Measurements from ENCODE around the gene SND1.

The SND1 gene

DNA sequence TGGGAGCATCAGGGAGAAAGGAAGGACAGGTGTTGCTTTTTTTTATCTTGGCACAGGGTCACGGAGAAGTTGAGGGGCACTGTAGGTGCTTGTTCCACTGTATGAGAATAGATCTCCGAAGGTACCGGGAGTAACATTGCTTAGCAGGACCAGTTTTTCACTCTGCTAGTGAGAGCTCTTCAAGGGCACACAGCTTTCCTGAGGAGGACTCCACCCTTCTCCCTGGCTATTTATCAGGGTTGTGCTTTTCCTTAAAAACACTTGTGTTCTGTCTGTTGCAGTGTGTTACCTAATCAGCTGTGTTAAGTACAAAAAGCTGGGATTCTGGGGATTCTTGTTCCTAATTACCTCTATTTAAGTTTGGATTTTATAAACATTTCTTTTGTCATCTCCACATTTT lies 160.5 kb downstream of the SND1 start:
- POLR2A ChIA-PET, result no interaction called here
- no peak for DNase-seq (ENCODE audit: extremely low spot score)
- CTCF ChIA-PET, result no interaction called here
- TF ChIP-seq HDGF (IDR thresholded peaks at IDR 0.05; ENCODE audit: borderline replicate concordance) (no peak), SUZ12 (IDR thresholded peaks at IDR 0.05) (no peak), ELF4 (IDR thresholded peaks at IDR 0.05) (no peak), TARDBP (IDR thresholded peaks at IDR 0.05) (no peak), FOXM1 (IDR thresholded peaks at IDR 0.05; ENCODE audit: borderline replicate concordance) (no peak), ARNT (IDR thresholded peaks at IDR 0.05) (no peak), NFRKB (IDR thresholded peaks at IDR 0.05) (no peak)

DNA sequence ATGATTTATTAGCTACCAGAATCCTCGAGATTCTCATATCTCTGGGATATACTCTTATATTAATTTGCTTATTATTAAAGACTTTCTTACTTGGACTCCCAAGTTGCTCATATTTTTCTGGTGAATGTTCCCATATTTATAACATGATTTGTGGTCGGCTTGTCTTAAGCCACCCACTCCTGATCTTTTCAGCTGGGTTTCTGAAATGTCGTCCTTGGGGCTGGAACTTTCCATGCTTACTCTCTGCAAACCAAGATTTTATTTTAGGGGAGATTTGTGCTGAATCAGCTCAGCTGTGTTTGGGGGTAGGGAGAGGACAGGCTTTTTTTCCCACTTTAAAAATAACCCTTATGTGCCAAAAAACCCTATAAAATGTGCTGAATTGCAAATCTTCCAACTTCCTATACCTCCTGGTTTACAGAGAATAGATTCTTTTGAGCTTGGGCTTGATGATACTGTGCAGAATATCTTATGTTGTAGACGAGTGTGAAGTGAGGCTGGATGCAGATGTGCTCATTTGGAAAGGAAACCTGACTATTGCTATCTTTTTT lies 162.1 kb downstream of the SND1 start:
- ChIA-PET CTCF (interaction anchor here (0.8 kb wide), 1 partner anchor 22 kb away, joined by 3 read pairs; no protein-coding TSS in a partner anchor), POLR2A (no interaction called here)
- TF ChIP-seq TARDBP (IDR thresholded peaks at IDR 0.05) (no peak), FOXM1 (IDR thresholded peaks at IDR 0.05; ENCODE audit: borderline replicate concordance) (no peak), ARNT (IDR thresholded peaks at IDR 0.05) (no peak), SUZ12 (IDR thresholded peaks at IDR 0.05) (no peak), NFRKB (IDR thresholded peaks at IDR 0.05) (no peak)
- TF ChIP-seq, protein P1, sequence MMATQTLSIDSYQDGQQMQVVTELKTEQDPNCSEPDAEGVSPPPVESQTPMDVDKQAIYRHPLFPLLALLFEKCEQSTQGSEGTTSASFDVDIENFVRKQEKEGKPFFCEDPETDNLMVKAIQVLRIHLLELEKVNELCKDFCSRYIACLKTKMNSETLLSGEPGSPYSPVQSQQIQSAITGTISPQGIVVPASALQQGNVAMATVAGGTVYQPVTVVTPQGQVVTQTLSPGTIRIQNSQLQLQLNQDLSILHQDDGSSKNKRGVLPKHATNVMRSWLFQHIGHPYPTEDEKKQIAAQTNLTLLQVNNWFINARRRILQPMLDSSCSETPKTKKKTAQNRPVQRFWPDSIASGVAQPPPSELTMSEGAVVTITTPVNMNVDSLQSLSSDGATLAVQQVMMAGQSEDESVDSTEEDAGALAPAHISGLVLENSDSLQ (IDR thresholded peaks at IDR 0.05), result no peak
- DNase-seq (ENCODE audit: extremely low spot score), result no peak

DNA sequence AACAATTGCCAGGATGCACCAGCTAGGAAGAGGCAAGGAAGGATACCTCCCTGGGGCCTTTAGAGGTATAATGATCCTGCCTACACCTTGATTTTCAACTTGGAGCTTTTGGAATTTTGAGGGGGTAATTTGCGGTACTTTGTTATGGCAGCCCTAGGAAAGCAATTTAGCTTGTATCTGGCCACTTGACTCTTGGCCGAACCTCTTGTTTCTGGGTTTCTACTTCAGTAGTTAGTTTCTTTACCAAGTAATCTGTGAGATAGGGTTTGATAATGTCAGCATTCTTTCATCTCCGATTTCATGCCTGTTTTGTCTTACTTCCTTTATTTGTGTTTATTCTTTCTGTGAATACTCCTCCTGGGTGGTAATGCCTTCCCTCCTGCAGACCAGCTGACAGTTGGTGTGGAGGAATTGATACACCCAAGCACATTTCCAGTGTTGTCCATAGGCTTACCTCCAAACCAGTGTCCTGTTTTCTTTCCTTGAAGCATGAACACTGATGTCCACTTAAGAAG lies 163.7 kb downstream of the SND1 start:
- ChIA-PET CTCF (interaction anchor here (1.0 kb wide), 1 partner anchor 23 kb away, joined by 3 read pairs; no protein-coding TSS in a partner anchor), POLR2A (no interaction called here)
- TF ChIP-seq FOXA1 (IDR thresholded peaks at IDR 0.05), result no peak
- TF ChIP-seq BHLHE40 (IDR thresholded peaks at IDR 0.05; ENCODE audit: borderline replicate concordance), result no peak
- no peak for TF ChIP-seq CTBP1 (IDR thresholded peaks at IDR 0.05; ENCODE audit: borderline replicate concordance)
- TF ChIP-seq SP1 (IDR thresholded peaks at IDR 0.05), result no peak
- no peak for TF ChIP-seq L3MBTL2 (conservative IDR thresholded peaks at IDR 0.05)
- no peak for TF ChIP-seq HDGF (IDR thresholded peaks at IDR 0.05; ENCODE audit: borderline replicate concordance)
- no peak for TF ChIP-seq ELF4 (IDR thresholded peaks at IDR 0.05)
- TF ChIP-seq NFRKB (IDR thresholded peaks at IDR 0.05), result no peak
- TF ChIP-seq LEF1 (IDR thresholded peaks at IDR 0.05; ENCODE audit: borderline replicate concordance), result no peak
- no peak for TF ChIP-seq ARNT (IDR thresholded peaks at IDR 0.05)
- TF ChIP-seq ZNF384 (IDR thresholded peaks at IDR 0.05), result no peak
- no peak for TF ChIP-seq TARDBP (IDR thresholded peaks at IDR 0.05)
- no peak for TF ChIP-seq FOXM1 (IDR thresholded peaks at IDR 0.05; ENCODE audit: borderline replicate concordance)
- TF ChIP-seq SUZ12 (IDR thresholded peaks at IDR 0.05), result no peak
- TF ChIP-seq FOXK2 (IDR thresholded peaks at IDR 0.05), result no peak
- TF ChIP-seq, protein P1 (IDR thresholded peaks at IDR 0.05), result no peak
- no peak for DNase-seq (ENCODE audit: extremely low spot score)

DNA sequence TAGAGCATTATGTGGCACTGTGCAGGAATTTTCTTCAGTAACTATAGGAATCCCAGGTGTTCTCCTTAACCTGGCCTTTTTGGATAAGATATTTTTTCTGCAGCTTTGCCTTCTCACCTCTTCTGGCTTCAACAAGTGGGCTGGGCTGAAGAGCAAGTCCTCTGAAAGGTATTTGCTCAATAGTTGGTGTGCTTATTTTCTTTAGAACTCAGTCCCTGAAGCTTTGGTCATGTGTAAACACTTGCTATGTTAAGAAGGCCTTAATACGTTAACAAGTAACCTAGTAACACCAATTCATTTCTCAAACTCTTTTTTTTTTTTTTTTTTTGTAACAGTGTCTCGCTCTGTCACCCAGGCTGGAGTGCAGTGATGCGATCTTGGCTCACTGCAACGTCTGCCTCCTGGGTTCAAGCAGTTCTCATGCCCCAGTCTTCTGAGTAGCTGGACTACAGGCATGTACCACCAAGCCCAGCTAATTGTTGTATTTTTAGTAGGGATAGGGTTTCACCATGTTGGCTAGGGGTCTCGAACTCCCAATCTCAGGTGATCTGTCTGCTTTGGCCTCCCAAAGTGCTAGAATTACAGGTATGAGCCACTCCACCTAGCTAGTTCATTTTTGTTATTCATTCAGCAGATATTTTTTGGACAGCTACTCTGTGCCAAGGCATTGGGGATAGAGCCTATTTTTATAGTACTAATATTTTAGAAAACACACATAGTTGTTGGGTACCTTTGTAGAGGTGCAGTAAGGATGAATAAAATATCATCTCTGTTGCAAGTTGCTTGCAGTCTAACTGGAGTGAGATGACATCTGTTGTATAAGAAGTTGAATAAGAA lies 164.6 kb downstream of the SND1 start:
- TF ChIP-seq SUZ12 (IDR thresholded peaks at IDR 0.05), result no peak
- no peak for TF ChIP-seq ZNF384 (IDR thresholded peaks at IDR 0.05)
- no peak for TF ChIP-seq TARDBP (IDR thresholded peaks at IDR 0.05)
- TF ChIP-seq FOXK2 (IDR thresholded peaks at IDR 0.05), result no peak
- TF ChIP-seq FOXA1 (IDR thresholded peaks at IDR 0.05), result no peak
- no peak for TF ChIP-seq ARNT (IDR thresholded peaks at IDR 0.05)
- ChIA-PET CTCF (no interaction called here), POLR2A (no interaction called here)
- DNase-seq (ENCODE audit: extremely low spot score), result no peak

DNA sequence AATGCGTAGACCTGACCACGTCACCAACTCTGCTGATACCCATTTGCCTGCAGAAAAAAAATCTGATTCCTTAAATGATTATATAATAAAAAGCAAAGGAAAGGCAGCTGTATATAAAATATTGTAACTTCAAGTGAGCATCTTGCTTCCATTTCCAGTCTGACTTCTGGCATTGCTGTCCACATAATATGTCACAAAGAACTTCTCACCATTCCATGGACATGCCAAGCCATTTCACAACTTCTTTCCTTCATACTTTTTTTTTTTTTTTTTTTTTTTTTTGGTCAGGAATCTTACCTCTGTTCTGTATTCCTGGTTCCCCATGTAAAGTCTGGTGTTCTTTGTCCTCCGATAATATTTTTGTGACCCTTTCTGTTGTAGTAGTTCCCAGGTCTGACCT lies 165.5 kb downstream of the SND1 start:
- ChIA-PET CTCF (no interaction called here), POLR2A (no interaction called here)
- DNase-seq (ENCODE audit: extremely low spot score), result no peak
- no peak for TF ChIP-seq ARNT (IDR thresholded peaks at IDR 0.05)
- no peak for TF ChIP-seq L3MBTL2 (conservative IDR thresholded peaks at IDR 0.05)
- no peak for TF ChIP-seq NFRKB (IDR thresholded peaks at IDR 0.05)
- TF ChIP-seq CTBP1 (IDR thresholded peaks at IDR 0.05; ENCODE audit: borderline replicate concordance), result no peak
- no peak for TF ChIP-seq LEF1 (IDR thresholded peaks at IDR 0.05; ENCODE audit: borderline replicate concordance)
- TF ChIP-seq ZNF384 (IDR thresholded peaks at IDR 0.05), result no peak
- no peak for TF ChIP-seq FOXK2 (IDR thresholded peaks at IDR 0.05)
- TF ChIP-seq, protein P1 (IDR thresholded peaks at IDR 0.05), result no peak
- no peak for TF ChIP-seq ELF4 (IDR thresholded peaks at IDR 0.05)

DNA sequence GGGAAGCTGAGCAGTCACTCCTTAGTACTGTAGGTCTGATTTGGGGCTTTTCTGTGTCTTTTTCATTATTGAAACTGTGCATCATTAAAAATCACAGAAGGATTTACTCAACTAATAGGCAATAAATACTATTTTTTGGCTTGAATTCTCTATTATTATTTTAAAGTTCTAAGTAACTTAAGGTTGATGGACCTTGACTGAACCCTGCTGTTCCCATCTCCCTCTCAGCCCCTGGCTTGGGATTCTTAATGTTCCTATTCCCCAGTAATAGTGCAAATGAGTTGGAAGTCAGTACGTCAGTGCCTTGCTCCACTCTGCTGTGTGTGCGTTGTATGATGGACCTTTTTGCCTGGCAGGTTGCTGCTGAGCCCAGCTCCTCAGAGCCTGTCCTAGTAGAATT lies 166.3 kb downstream of the SND1 start:
- no peak for TF ChIP-seq CTBP1 (IDR thresholded peaks at IDR 0.05; ENCODE audit: borderline replicate concordance)
- TF ChIP-seq L3MBTL2 (conservative IDR thresholded peaks at IDR 0.05), result no peak
- TF ChIP-seq TARDBP (IDR thresholded peaks at IDR 0.05), result no peak
- TF ChIP-seq FOXK2 (IDR thresholded peaks at IDR 0.05), result no peak
- no peak for TF ChIP-seq ELF4 (IDR thresholded peaks at IDR 0.05)
- TF ChIP-seq SP1 (IDR thresholded peaks at IDR 0.05), result no peak
- no peak for TF ChIP-seq BHLHE40 (IDR thresholded peaks at IDR 0.05; ENCODE audit: borderline replicate concordance)
- TF ChIP-seq, protein P1 (IDR thresholded peaks at IDR 0.05), result no peak
- TF ChIP-seq NFRKB (IDR thresholded peaks at IDR 0.05), result no peak
- TF ChIP-seq SUZ12 (IDR thresholded peaks at IDR 0.05), result no peak
- no peak for DNase-seq (ENCODE audit: extremely low spot score)
- POLR2A ChIA-PET, result no interaction called here
- CTCF ChIA-PET, result no interaction called here
